Germinal center (tissue), 1 donor: ENCODE data around the gene CLMP.

Source experiments
- DNase-seq: peaks from one replicate; pipeline ENCODE4 v3.0.0; 2012; ENCODE audit warnings: mixed read lengths, low spot score

CLMP gene

DNA sequence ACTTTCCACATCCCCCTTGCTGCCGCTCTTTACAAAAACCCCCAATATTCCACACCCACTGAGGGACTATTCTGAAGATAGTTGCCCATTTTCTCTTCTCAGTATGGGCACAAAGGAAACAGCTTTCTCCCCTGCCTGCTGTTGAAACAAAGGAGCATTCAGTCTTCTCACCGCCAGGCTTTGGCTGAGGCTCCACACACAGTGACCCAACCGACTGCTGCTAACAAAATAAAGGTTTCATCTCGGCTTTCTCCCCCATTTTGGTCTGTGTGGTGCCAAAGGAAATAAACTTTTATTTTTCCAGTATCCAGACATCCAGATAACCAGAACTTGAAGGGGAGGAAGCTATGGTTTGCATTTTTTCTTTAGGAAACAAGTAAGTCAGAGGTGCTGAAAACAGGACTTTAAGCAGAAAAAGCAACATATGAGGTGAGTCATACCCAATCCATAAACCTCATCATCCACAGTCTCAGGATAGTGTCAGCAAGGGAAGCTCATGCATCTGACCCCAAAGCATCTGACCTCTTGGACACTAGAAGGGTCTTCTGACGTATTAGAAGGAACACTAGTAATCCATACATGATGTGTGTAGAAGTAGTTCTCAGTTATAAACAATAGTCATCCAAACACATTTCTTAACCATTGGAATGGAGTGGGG, 6.4 kb downstream of the CLMP start:
- no peak for DNase-seq

- no peak for DNase-seq
Measured at GRCh38 chr11:123187665-123188507, 7.2 kb downstream of the CLMP start.

DNA sequence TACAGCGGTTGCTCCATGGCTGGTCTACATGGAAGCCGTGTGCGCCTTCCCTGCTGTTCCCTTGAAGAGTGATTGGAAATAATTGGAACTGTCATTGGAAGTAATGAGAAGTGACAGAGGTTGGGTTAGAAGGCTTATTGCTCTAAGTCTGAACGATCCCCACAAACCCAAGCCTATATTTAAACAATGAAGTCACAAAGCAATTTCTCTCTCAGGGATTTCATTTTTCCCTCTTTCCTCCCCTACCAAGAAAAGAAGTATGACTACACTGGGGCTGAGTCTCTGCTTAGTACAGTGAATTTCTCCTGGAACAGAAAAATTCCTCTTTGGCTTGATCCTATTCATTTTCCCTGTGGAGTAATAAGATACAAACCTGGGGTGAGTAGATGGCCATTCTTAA, 7.8 kb downstream of the CLMP start:
- no peak for DNase-seq

- DNase-seq, result no peak
Measured at GRCh38 chr11:123186286-123186685, 8.8 kb downstream of the CLMP start.

GRCh38 chr11:123185326-123185725, 9.7 kb downstream of the CLMP start:
- DNase-seq, result no peak

DNA sequence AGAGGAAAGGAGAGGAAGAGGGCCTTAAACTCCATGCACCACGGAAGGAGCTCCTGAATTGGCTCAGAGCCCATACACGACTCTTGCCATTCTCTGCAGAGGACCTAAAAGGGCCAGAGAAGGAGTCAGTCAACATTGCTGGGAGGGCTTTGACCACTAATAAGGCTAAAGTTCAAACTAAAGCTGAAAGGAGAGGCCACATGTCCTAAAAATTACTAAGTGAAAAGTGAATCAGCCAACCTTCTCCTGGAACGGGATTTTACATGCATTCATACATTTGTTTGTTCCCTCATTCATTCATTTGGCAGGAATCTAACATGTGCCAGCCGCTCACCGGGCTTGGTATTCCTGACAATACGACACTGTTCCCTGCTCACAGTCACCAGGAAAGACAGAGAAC, 10.5 kb downstream of the CLMP start:
- no peak for DNase-seq

- DNase-seq, result no peak
Measured at GRCh38 chr11:123183391-123184099, 11.5 kb downstream of the CLMP start.

DNA sequence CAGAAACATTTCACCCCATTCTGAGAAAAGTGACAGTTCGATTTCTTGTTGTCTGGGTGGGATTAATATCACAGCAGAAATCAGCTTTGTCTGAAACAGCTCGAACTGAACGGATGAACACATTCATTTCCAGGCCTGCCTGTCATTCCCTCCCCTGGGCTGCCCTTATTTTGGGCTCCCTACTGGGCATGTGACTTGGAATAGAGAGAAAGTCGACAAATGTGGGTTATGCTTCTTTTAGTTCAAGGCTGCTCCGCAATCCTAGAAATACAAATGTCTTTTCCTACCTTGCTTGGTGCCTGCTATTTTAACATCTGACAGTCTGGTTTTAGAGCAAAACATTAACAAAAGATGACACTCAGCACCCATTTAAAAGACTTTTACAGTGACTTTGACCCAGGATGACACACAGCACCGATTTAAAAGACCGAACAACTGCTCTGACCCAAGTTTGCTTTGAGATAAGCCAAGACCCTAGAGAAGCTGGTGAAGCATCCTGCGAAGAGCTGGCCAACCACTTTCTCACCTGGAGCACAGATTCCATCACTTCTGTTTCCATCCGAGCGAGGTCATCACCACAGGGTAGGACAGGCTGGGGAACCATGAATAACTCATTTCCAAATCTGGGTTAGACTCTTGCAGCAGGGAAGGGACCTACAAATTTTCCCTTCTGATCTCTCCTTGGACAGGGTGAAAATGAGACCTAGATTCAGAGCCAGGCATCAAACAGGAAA, 13.1 kb downstream of the CLMP start:
- no peak for DNase-seq

DNA sequence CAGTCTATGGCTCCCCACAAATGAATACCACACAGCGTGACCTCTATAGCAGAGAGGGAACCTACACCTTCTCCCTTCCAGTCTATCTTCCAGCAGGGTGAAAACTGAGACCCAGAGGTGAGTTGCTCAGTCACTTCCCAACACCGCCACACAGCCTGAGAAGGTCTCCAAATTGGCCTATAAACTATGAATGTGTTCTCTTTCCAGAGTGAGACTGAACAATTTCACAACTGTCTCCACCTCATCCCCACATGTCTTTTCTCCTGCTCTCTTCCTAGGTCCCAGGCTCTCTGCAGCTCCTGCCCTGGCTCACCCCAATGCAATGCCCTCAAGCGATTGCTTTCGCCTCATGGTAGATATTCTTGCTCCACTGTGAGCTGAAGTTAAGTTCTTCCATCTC, 14.0 kb downstream of the CLMP start:
- DNase-seq, result no peak

GRCh38 chr11:123180574-123180973, 14.5 kb downstream of the CLMP start:
- no peak for DNase-seq

DNA sequence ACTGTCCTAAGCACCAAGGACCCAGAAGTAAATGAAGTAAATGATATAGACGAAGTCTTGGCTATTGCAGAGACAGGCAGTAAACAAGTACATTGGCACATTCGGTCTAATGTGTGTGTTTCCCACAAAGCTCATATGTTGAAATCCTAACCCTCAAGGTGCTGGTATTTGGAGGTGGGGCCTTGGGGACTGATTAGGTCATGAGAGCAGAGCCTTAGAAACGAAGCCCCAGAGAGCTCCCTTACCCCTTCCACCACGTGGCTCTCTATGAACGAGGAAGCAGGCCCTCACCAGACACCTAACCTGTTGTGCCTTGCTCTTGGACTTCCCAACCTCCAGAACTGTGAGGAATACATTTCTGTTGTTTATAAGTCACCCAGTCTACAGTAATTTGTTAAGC, 14.9 kb downstream of the CLMP start:
- DNase-seq, result no peak

GRCh38 chr11:123179586-123179985, 15.5 kb downstream of the CLMP start:
- DNase-seq, result no peak

DNA sequence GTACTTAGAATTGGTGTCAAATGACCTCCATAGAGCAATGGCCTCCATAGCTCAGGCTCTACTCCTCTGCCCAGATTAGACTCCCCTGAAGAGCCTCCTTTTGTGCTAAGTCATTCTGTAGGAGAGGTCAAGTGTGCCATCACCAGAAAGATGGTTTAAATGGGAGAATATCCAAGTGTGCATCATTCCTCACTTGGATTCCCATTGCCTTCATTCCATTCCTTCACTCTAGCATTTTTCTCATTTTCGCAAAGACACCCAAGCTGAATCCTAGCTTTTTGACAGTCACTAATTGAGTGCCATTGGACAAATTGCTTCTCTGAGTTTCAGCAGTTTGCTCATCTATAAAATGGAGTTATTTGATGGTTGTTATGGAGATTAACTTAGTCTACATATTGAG, 16.9 kb downstream of the CLMP start:
- DNase-seq, result no peak

DNA sequence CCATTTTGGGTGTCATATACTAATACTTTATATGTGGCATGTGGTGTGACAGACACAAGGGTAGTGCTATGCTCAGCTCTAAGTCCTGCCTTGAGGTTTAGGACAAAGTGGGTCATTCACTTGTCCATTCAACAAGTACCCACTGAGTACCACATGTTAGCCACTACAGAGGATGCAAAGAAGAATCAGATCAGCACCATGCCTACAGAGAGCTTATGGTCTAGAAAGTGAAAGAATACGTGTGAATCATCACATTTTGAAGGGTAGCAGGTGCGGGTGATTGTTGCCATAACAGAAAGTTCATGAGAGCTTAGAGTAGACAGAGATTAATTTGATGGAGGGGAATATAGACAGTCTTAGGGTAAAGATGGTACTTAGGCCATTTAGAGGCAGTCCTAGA, 18.3 kb downstream of the CLMP start:
- DNase-seq, result no peak

DNA sequence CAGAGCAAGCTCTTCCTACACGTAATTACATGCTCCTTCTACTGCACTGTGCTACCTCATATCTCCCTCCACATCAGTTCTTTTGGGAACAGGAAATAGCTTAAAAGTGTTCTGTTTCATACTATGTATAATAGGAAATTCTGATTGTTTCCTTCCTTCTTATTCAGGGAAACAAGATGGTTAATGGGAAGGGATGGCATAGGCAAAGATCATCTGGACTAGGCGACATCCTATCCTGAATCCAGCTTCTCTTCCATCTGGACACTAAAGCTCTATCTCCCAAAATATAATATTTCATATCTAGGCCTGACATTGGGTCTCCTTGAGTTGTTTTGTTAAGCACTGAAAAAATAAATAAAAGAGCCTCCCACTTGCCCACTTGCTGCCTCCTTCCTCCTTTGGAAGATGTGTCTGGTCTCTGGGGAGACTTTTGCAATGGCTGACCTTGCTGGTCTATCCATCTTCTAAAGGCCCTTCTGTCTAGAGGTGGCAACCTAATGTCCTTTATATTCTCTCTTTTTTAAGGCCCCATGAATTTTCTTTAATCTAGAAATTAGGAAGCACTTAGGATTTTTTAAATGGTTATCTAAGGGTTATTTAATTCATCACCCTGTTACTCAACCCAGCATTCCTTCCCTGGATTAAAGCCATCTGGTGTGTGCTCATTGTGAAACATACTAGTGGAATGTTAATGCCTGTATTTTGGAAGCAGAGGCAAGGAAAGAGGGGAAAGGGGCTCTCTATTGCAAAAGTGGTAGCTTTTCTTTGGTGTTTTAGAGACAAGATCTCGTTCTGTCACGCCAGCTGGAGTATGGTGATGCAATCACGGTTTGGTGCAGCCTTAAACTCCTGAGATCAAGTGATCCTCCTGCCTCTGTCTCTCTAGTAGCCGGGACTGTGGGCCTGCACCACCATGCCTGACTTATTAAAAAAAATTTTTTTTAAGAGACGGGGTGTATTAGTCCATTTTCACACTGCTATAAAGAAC, 20.6 kb downstream of the CLMP start:
- no peak for DNase-seq

GRCh38 chr11:123173856-123174186, 21.2 kb downstream of the CLMP start:
- no peak for DNase-seq

GRCh38 chr11:123173040-123173855, 21.8 kb downstream of the CLMP start:
- DNase-seq, result no peak

DNA sequence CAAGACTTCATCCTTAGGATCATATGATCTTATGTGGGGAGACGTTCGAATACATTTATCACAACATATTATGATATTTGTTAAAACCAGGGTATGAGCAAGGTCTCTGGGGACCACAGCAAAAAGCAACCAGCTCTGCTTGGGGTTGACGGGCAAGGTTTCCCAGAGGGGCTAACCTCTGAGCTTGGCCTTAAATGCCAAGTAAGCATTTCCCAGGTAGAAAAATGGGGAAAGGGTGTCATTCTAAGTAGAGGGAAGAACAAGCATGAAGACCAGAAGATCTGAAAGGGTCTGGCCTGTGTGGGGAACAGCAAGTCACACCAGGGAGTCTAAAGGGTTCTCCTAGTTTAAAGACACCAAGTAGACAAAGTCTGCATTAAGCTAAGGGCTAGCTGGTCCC, 24.1 kb downstream of the CLMP start:
- DNase-seq, result no peak

DNA sequence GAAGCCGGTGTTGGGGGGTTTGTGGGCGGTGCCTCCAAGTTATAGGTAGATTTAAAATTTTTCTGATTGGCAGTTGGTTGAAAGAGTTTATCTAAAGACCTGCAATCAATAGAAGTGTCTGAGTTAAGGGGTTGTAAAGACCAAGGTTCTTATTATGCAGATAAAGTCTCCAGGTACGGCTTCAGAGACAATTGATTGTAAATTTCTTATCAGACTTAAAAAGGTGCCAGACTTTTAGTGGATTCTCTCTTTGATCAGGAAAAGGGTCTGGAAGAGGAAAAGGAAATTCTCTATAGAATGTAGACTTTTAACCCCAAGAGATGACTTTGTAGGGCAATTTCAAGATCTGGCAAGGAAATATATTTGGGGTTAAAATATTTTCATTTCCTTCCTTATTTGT, 25.2 kb downstream of the CLMP start:
- no peak for DNase-seq

DNA sequence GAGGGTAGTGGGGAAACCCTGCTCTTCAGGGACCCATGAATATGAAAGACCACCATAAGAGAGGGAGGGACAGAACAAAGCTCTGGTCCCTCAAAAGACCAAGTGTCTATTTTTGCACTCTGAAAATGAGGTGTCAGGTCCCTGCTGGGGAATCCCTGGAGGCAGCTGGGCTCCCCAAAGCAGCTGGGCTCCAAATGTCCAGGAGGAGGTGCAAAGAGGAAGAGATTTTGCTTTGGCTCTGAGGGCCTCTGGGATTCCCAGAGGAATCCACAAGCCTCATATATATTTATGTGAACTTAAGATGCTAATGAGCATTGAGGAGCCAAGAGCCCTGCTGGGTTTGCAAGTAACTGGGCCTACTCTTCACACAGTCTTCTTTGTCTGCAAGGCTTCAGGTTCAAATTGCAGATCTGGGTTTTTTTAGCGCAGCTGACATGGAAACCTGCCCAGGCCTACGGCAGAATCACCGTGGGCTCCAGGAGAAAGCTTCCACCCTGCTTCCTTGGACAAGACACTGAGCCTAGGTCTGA, 26.0 kb downstream of the CLMP start:
- no peak for DNase-seq
